Osteocyte (in vitro differentiated cells): ENCODE results near the gene DPP9. TPM values are rescaled to one million over a fixed set of nuclear protein-coding genes. Genes with fewer than 3 reads are reported as not detected.
"Not testable (repeated sequence)": the region's sequence is repeated elsewhere in the genome, so short reads cannot be mapped to it uniquely, and the experiment has no call there.

Source experiments
- DNase-seq: peaks from one replicate; pipeline ENCODE4 v3.0.0; 2021; ENCODE audit warnings: mixed read lengths; ENCODE audit not compliant: unreplicated experiment; ENCODE audit errors: extremely low spot score
- H3K27ac Mint-ChIP-seq: one replicate; pipeline ENCODE4 v1.8.0; 2021; ENCODE audit warnings: mild to moderate bottlenecking, mixed read lengths; ENCODE audit not compliant: unreplicated experiment
- H3K27me3 Mint-ChIP-seq: one replicate; pipeline ENCODE4 v1.8.0; 2021; ENCODE audit warnings: mixed read lengths; ENCODE audit not compliant: unreplicated experiment
- H3K36me3 Mint-ChIP-seq: one replicate; pipeline ENCODE4 v1.8.0; 2021; ENCODE audit warnings: mixed read lengths; ENCODE audit not compliant: unreplicated experiment
- H3K4me1 Mint-ChIP-seq: one replicate; pipeline ENCODE4 v1.8.0; 2021; ENCODE audit warnings: mixed read lengths; ENCODE audit not compliant: unreplicated experiment
- H3K4me3 Mint-ChIP-seq: one replicate; pipeline ENCODE4 v1.8.0; 2021; ENCODE audit warnings: mild to moderate bottlenecking, moderate library complexity, mixed read lengths; ENCODE audit not compliant: unreplicated experiment
- H3K9me3 Mint-ChIP-seq: one replicate; pipeline ENCODE4 v1.8.0; 2021; ENCODE audit warnings: mixed read lengths; ENCODE audit not compliant: unreplicated experiment
- CTCF ChIP-seq: fragments of 200-600 bp; sonication (generic); IDR thresholded peaks from 2 replicates; pipeline ENCODE4 v1.5.0; 2021; ENCODE audit warnings: antibody characterized with exemption, mild to moderate bottlenecking, moderate library complexity
- total RNA-seq: library from RNA; stranded (reverse); gene quantifications from 2 replicates; pipeline ENCODE4 v1.2.1, GENCODE V29; 2021

Gene DPP9
- total RNA-seq, 1 donor from 2014 or later: 54.8 TPM

GRCh38 chr19:4719499-4719866 lies 4.2 kb downstream of the DPP9 start:
- Mint-ChIP-seq H3K9me3 (no peaks in the 10 kb centered on the region), H3K36me3 (peaks cover 7% of the 10 kb centered on the region), H3K27me3 (no peaks in the 10 kb centered on the region), H3K27ac (no peak overlapping the region), H3K4me3 (no peak overlapping the region), H3K4me1 (peaks cover 57% of the 10 kb centered on the region)
- no peak for TF ChIP-seq CTCF
- DNase-seq: no peak

- no peaks in the 10 kb centered on the region for H3K27me3 Mint-ChIP-seq
- H3K36me3 Mint-ChIP-seq: peaks cover 9% of the 10 kb centered on the region
- peaks cover 69% of the 10 kb centered on the region for H3K4me1 Mint-ChIP-seq
- no peaks in the 10 kb centered on the region for H3K9me3 Mint-ChIP-seq
- TF ChIP-seq CTCF: no peak
- DNase-seq: no peak
- peak overlapping the region; percentile 83 for H3K27ac Mint-ChIP-seq
- H3K4me3 Mint-ChIP-seq: no peak overlapping the region
Measured at GRCh38 chr19:4717966-4718701, 5.5 kb downstream of the DPP9 start.

GRCh38 chr19:4717191-4717965 lies 6.3 kb downstream of the DPP9 start:
- H3K27ac Mint-ChIP-seq: peak overlapping the region; percentile 83
- H3K4me3 Mint-ChIP-seq: peak overlapping the region; percentile 58
- H3K36me3 Mint-ChIP-seq: peaks cover 10% of the 10 kb centered on the region
- DNase-seq: peak; percentile 90
- no peak for TF ChIP-seq CTCF
- H3K27me3 Mint-ChIP-seq: no peaks in the 10 kb centered on the region
- H3K9me3 Mint-ChIP-seq: no peaks in the 10 kb centered on the region
- H3K4me1 Mint-ChIP-seq: peaks cover 66% of the 10 kb centered on the region

- Mint-ChIP-seq H3K27ac (peak overlapping the region; percentile 18), H3K36me3 (peaks cover 21% of the 10 kb centered on the region), H3K9me3 (no peaks in the 10 kb centered on the region), H3K4me1 (peaks cover 60% of the 10 kb centered on the region), H3K27me3 (no peaks in the 10 kb centered on the region), H3K4me3 (no peak overlapping the region)
- no peak for TF ChIP-seq CTCF
- no peak for DNase-seq
Measured at GRCh38 chr19:4715529-4716221, 8.0 kb downstream of the DPP9 start.

- Mint-ChIP-seq H3K36me3 (peaks cover 22% of the 10 kb centered on the region), H3K4me1 (peaks cover 66% of the 10 kb centered on the region), H3K27ac (peak overlapping the region; percentile 18)
- DNase-seq, H3K27me3 Mint-ChIP-seq, H3K4me3 Mint-ChIP-seq, H3K9me3 Mint-ChIP-seq: not testable (repeated sequence)
Measured at GRCh38 chr19:4715178-4715528, 8.5 kb downstream of the DPP9 start.
